Osteoblast (primary cell): ENCODE results near the gene AIFM2. TPM values are rescaled to one million over a fixed set of nuclear protein-coding genes. Genes with fewer than 3 reads are reported as not detected.

Experiments used
- DNase-seq: peaks from one replicate; pipeline ENCODE4 v3.0.0; 2011; ENCODE audit warnings: low spot score, mixed read lengths; ENCODE audit not compliant: insufficient read length; ENCODE audit errors: missing footprints
- H2AFZ ChIP-seq: 2 replicates; pipeline ENCODE4 v1.6.0; 2011; ENCODE audit warnings: mild to moderate bottlenecking, low read length
- H3K27ac ChIP-seq: 2 replicates; pipeline ENCODE4 v1.5.1; 2011; ENCODE audit warnings: mild to moderate bottlenecking, low read depth, low read length, moderate library complexity
- H3K27me3 ChIP-seq: 2 replicates; pipeline ENCODE4 v1.6.0; 2012; ENCODE audit warnings: mild to moderate bottlenecking, control low read depth, inconsistent platforms, low read length, moderate library complexity; ENCODE audit not compliant: insufficient read depth
- H3K36me3 ChIP-seq: 2 replicates; pipeline ENCODE4 v1.5.1; 2011; ENCODE audit warnings: mild to moderate bottlenecking, low read length, control low read depth, moderate library complexity; ENCODE audit not compliant: insufficient read depth
- H3K4me1 ChIP-seq: 2 replicates; pipeline ENCODE4 v1.5.1; 2011; ENCODE audit warnings: mild to moderate bottlenecking, low read length, control low read depth, moderate library complexity; ENCODE audit not compliant: insufficient read depth
- H3K4me2 ChIP-seq: 2 replicates; pipeline ENCODE4 v1.6.0; 2011; ENCODE audit warnings: mild to moderate bottlenecking, low read length; ENCODE audit not compliant: insufficient read depth
- H3K4me3 ChIP-seq: fragments of 200-600 bp; sonication (generic); 3 replicates; pipeline ENCODE4 v1.5.1; 2012; ENCODE audit warnings: mild to moderate bottlenecking, low read length, inconsistent platforms; ENCODE audit not compliant: insufficient read depth
- H3K79me2 ChIP-seq: 2 replicates; pipeline ENCODE4 v1.6.0; 2012; ENCODE audit warnings: mild to moderate bottlenecking, low read length, control low read depth, inconsistent platforms; ENCODE audit not compliant: insufficient read depth
- H3K9me3 ChIP-seq: 2 replicates; pipeline ENCODE4 v1.5.1; 2011; ENCODE audit warnings: low read depth, low read length, control low read depth
- H4K20me1 ChIP-seq: 2 replicates; pipeline ENCODE4 v1.6.0; 2012; ENCODE audit warnings: mild to moderate bottlenecking, low read length, control low read depth; ENCODE audit not compliant: insufficient read depth
- CTCF ChIP-seq: IDR thresholded peaks from 2 replicates; pipeline ENCODE4 v1.5.1; 2011; ENCODE audit warnings: mild to moderate bottlenecking, low read depth, low read length, moderate library complexity; ENCODE audit errors: extremely low read depth
- total RNA-seq: library from RNA; depleted of rRNA; stranded (reverse); fragments of >200 nt; gene quantifications from 2 replicates; pipeline ENCODE4 v1.2.3, GENCODE V29; 2012

AIFM2 gene
- total RNA-seq, 1 donor, result 14.8 TPM

GRCh38 chr10:70175516-70175915 is 42.9 kb upstream of the AIFM2 start:
- Histone ChIP-seq H3K9me3 (no peaks in the 10 kb centered on the region), H3K4me1 (peaks cover 8% of the 10 kb centered on the region), H3K27me3 (no peaks in the 10 kb centered on the region), H3K4me2 (no peak overlapping the region), H3K4me3 (no peak overlapping the region), H3K36me3 (no peaks in the 10 kb centered on the region), H4K20me1 (no peaks in the 10 kb centered on the region), H3K27ac (no peak overlapping the region), H3K79me2 (no peaks in the 10 kb centered on the region), H2AFZ (no peak overlapping the region)
- DNase-seq, result no peak
- no peak for TF ChIP-seq CTCF

- Histone ChIP-seq H4K20me1 (peaks cover 8% of the 10 kb centered on the region), H3K4me2 (no peak overlapping the region), H3K36me3 (no peaks in the 10 kb centered on the region), H3K27ac (no peak overlapping the region), H3K4me1 (peaks cover 8% of the 10 kb centered on the region), H3K79me2 (peaks cover 11% of the 10 kb centered on the region), H3K9me3 (no peaks in the 10 kb centered on the region), H3K4me3 (no peak overlapping the region), H3K27me3 (no peaks in the 10 kb centered on the region), H2AFZ (peak overlapping the region; percentile 95)
- DNase-seq, result peak; percentile 39
- no peak for TF ChIP-seq CTCF
Measured at GRCh38 chr10:70174058-70174741, 41.6 kb upstream of the AIFM2 start.

- peaks cover 27% of the 10 kb centered on the region for H3K4me1 ChIP-seq
- peaks cover 54% of the 10 kb centered on the region for H3K79me2 ChIP-seq
- no peak for TF ChIP-seq CTCF
- no peaks in the 10 kb centered on the region for H3K9me3 ChIP-seq
- peaks cover 48% of the 10 kb centered on the region for H4K20me1 ChIP-seq
- peak overlapping the region; percentile 27 for H2AFZ ChIP-seq
- H3K27ac ChIP-seq, result peak overlapping the region; percentile 98
- peak overlapping the region; percentile 94 for H3K4me2 ChIP-seq
- peak; percentile 47 for DNase-seq
- peaks cover 24% of the 10 kb centered on the region for H3K36me3 ChIP-seq
- no peaks in the 10 kb centered on the region for H3K27me3 ChIP-seq
- peak overlapping the region; percentile 92 for H3K4me3 ChIP-seq
Measured at GRCh38 chr10:70169649-70170364, 37.2 kb upstream of the AIFM2 start.

- DNase-seq, result no peak
- Histone ChIP-seq H3K27me3 (no peaks in the 10 kb centered on the region), H3K9me3 (no peaks in the 10 kb centered on the region), H3K36me3 (peaks cover 32% of the 10 kb centered on the region), H3K4me3 (peak overlapping the region; percentile 92), H3K27ac (peak overlapping the region; percentile 98), H3K4me1 (peaks cover 30% of the 10 kb centered on the region), H3K79me2 (peaks cover 62% of the 10 kb centered on the region), H2AFZ (no peak overlapping the region), H4K20me1 (peaks cover 56% of the 10 kb centered on the region), H3K4me2 (peak overlapping the region; percentile 94)
- TF ChIP-seq CTCF, result no peak
Measured at GRCh38 chr10:70169011-70169410, 36.4 kb upstream of the AIFM2 start.
